GM12865 (cell line): Measurements from ENCODE around the gene DIS3L2.

Source experiments
- DNase-seq: peaks from one replicate; pipeline ENCODE4 v3.0.0; 2010; ENCODE audit warnings: low read depth
- H3K4me3 ChIP-seq: 2 replicates; pipeline ENCODE4 v1.5.1; 2011; ENCODE audit warnings: mild to moderate bottlenecking, low read depth, low read length, control low read depth
- CTCF ChIP-seq: IDR thresholded peaks from 2 replicates; pipeline ENCODE4 v1.5.1; 2011; ENCODE audit warnings: low read length, control low read depth, low read depth, inconsistent platforms; ENCODE audit not compliant: insufficient read depth; ENCODE audit errors: missing control alignments

The DIS3L2 gene

GRCh38 chr2:231934441-231935206 lies 26.9 kb upstream of the DIS3L2 start:
- no peak overlapping the region for H3K4me3 ChIP-seq
- TF ChIP-seq CTCF, result no peak
- no peak for DNase-seq

GRCh38 chr2:231935207-231935524 lies 26.3 kb upstream of the DIS3L2 start:
- H3K4me3 ChIP-seq, result no peak overlapping the region
- DNase-seq, result no peak
- TF ChIP-seq CTCF, result no peak

- H3K4me3 ChIP-seq, result no peak overlapping the region
- no peak for TF ChIP-seq CTCF
- DNase-seq, result no peak
Measured at GRCh38 chr2:231935815-231936214, 25.7 kb upstream of the DIS3L2 start.

GRCh38 chr2:231936491-231936890 lies 25.0 kb upstream of the DIS3L2 start:
- no peak for TF ChIP-seq CTCF
- DNase-seq, result no peak
- H3K4me3 ChIP-seq, result no peak overlapping the region

- TF ChIP-seq CTCF, result no peak
- no peak for DNase-seq
- no peak overlapping the region for H3K4me3 ChIP-seq
Measured at GRCh38 chr2:231937057-231937456, 24.5 kb upstream of the DIS3L2 start.

GRCh38 chr2:231939022-231939421 lies 22.5 kb upstream of the DIS3L2 start:
- H3K4me3 ChIP-seq, result no peak overlapping the region
- no peak for DNase-seq
- no peak for TF ChIP-seq CTCF

GRCh38 chr2:231940795-231941194 lies 20.7 kb upstream of the DIS3L2 start:
- no peak for DNase-seq
- no peak for TF ChIP-seq CTCF
- no peak overlapping the region for H3K4me3 ChIP-seq
